Measurements from ENCODE around the gene HELZ. TPM values are rescaled to one million over a fixed set of nuclear protein-coding genes. Genes with fewer than 3 reads are reported as not detected.

The HELZ gene
- total RNA-seq, 2 donors from 2014 or later: 38.7 to 99.4 TPM

- Histone ChIP-seq H3K4me3 (no peak overlapping the region), H3K36me3 (no peaks in the 10 kb centered on the region), H3K4me1 (replicated peaks) (no peaks in the 10 kb centered on the region), H3K27me3 (replicated peaks; ENCODE audit: insufficient read depth) (no peaks in the 10 kb centered on the region), H3K9me3 (no peaks in the 10 kb centered on the region), H3K27ac (no peak overlapping the region)
- DNase-seq (ENCODE audit: low spot score): no peak
- intact Hi-C loops (cut with DNase I): no loop called here
- 100% methylated on average over 1 of the region's 1 CpG for WGBS
- no peak for TF ChIP-seq POLR2A (IDR thresholded peaks at IDR 0.05)
- TF ChIP-seq CTCF (IDR thresholded peaks at IDR 0.05): no peak
- TF ChIP-seq POLR2AphosphoS5 (IDR thresholded peaks at IDR 0.05): no peak
Observed at GRCh38 chr17:67125924-67126323, 119.1 kb downstream of the HELZ start.

- Histone ChIP-seq H3K27me3 (replicated peaks; ENCODE audit: insufficient read depth) (no peaks in the 10 kb centered on the region), H3K36me3 (no peaks in the 10 kb centered on the region), H3K27ac (no peak overlapping the region), H3K4me1 (replicated peaks) (no peaks in the 10 kb centered on the region), H3K4me3 (no peak overlapping the region), H3K9me3 (no peaks in the 10 kb centered on the region)
- DNase-seq (ENCODE audit: low spot score): no peak
- TF ChIP-seq CTCF (IDR thresholded peaks at IDR 0.05) (no peak), POLR2AphosphoS5 (IDR thresholded peaks at IDR 0.05) (no peak), POLR2A (IDR thresholded peaks at IDR 0.05) (no peak)
- intact Hi-C loops (cut with DNase I): no loop called here
- WGBS: 30% methylated on average over 1 of the region's 1 CpG
Observed at GRCh38 chr17:67125417-67125816, 119.6 kb downstream of the HELZ start.

GRCh38 chr17:67124450-67125148 is 120.4 kb downstream of the HELZ start:
- intact Hi-C loops (cut with DNase I): no loop called here
- WGBS: 88% methylated on average over 4 of the region's 4 CpGs
- no peak for TF ChIP-seq POLR2A (IDR thresholded peaks at IDR 0.05)
- no peak for TF ChIP-seq CTCF (IDR thresholded peaks at IDR 0.05)
- TF ChIP-seq POLR2AphosphoS5 (IDR thresholded peaks at IDR 0.05): no peak

GRCh38 chr17:67123699-67124098 is 121.3 kb downstream of the HELZ start:
- H3K4me3 ChIP-seq: no peak overlapping the region
- TF ChIP-seq POLR2A (IDR thresholded peaks at IDR 0.05) (no peak), CTCF (IDR thresholded peaks at IDR 0.05) (no peak), POLR2AphosphoS5 (IDR thresholded peaks at IDR 0.05) (no peak)
- H3K9me3 ChIP-seq: no peaks in the 10 kb centered on the region
- H3K27ac ChIP-seq: no peak overlapping the region
- H3K27me3 ChIP-seq (replicated peaks; ENCODE audit: insufficient read depth): no peaks in the 10 kb centered on the region
- intact Hi-C loops (cut with DNase I): no loop called here
- no peak for DNase-seq (ENCODE audit: low spot score)
- H3K4me1 ChIP-seq (replicated peaks): no peaks in the 10 kb centered on the region
- H3K36me3 ChIP-seq: no peaks in the 10 kb centered on the region

More at GRCh38 chr17:67124450-67125148, 120.4 kb downstream of the HELZ start:
- H3K4me1 ChIP-seq (replicated peaks): no peaks in the 10 kb centered on the region
- H3K4me3 ChIP-seq: no peak overlapping the region
- no peak for DNase-seq (ENCODE audit: low spot score)
- H3K27me3 ChIP-seq (replicated peaks; ENCODE audit: insufficient read depth): no peaks in the 10 kb centered on the region
- H3K9me3 ChIP-seq: no peaks in the 10 kb centered on the region
- H3K36me3 ChIP-seq: no peaks in the 10 kb centered on the region
- H3K27ac ChIP-seq: no peak overlapping the region

- H3K4me3 ChIP-seq: no peak overlapping the region
- 64% methylated on average over 5 of the region's 5 CpGs for WGBS
- no peaks in the 10 kb centered on the region for H3K36me3 ChIP-seq
- DNase-seq (ENCODE audit: low spot score): no peak
- no peaks in the 10 kb centered on the region for H3K9me3 ChIP-seq
- H3K27ac ChIP-seq: no peak overlapping the region
- no peaks in the 10 kb centered on the region for H3K27me3 ChIP-seq (replicated peaks; ENCODE audit: insufficient read depth)
- intact Hi-C loops (cut with DNase I): no loop called here
- no peak for TF ChIP-seq CTCF (IDR thresholded peaks at IDR 0.05)
- no peak for TF ChIP-seq POLR2A (IDR thresholded peaks at IDR 0.05)
- no peak for TF ChIP-seq POLR2AphosphoS5 (IDR thresholded peaks at IDR 0.05)
- no peaks in the 10 kb centered on the region for H3K4me1 ChIP-seq (replicated peaks)
Observed at GRCh38 chr17:67121316-67121891, 123.6 kb downstream of the HELZ start.

All from prostate gland (tissue), 2 donors.